8988T (cell line): Measurements from ENCODE around the gene RBP3.
A peak's percentile ranks its signal among the peaks of the same experiment; 100 is the strongest.

Source experiments
- DNase-seq: peaks from one replicate; pipeline ENCODE4 v3.0.0; 2011

Gene RBP3

DNA sequence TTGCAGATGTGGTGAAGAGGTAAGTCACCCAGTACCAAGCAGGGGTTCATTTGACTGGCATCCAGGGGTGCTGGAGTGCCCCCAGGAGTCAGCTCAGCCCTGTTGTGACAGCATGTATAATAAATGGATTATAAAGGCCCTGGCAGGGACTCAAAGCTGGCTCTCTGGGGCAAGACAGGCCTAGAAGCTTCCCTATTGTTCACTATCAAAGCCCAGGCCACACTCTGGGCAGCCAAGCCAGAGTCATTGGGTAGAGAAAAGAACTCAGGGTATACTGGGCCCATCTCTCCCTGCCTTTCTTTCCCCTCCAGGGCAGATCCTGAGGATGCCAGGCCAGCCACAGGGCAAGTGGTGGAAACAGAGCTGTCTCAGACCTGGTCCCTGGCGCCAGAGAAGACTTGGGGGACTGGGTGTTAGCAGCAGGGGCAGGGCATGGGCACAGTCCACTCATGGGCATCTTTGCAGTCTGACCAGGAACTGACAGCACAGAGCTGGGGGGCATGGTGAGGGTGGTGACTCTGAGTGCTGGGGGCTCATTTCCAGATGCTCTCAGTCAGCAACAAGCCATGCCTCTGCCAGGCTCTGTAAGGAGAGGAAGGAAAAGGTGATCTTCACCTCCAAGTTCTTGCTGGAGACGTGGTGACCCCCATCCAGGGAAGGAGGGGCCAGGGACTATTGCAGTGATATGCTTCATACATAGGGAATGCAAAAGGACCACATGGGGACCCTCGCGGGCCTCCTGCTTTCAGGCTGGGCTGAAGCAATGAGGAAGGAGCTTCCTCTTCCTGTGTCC is 11.7 kb downstream of the RBP3 start:
- DNase-seq: no peak

DNA sequence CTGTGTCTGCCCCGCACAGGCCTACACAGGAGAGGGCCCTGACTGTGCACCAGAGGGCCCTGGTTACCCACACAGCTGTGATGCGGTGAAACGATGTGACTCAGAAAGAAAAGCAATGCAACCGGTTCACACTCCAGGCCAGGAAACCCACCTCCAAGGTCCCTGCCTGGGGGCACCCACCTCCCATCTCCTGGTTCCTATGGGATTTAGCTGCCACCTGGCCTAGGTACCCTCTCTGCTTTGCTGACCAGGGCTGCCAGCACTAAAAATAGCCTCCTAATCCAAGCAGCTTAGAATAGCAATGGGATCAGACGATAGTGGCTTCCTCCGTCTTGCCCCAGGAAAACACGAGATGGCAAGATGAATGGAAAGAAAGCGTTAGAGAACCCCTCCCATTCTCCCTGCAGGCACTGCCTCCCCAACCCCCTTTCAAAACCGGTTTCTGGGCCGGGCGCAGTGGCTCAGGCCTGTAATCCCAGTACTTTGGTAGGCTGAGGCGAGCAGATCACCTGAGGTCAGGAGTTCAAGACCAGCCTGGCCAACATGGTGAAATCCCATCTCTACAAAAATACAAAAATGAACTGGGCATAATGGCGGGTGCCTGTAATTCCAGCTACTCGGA is 12.4 kb downstream of the RBP3 start:
- no peak for DNase-seq

GRCh38 chr10:47361293-47361692 is 13.1 kb downstream of the RBP3 start:
- peak; percentile 77 for DNase-seq

DNA sequence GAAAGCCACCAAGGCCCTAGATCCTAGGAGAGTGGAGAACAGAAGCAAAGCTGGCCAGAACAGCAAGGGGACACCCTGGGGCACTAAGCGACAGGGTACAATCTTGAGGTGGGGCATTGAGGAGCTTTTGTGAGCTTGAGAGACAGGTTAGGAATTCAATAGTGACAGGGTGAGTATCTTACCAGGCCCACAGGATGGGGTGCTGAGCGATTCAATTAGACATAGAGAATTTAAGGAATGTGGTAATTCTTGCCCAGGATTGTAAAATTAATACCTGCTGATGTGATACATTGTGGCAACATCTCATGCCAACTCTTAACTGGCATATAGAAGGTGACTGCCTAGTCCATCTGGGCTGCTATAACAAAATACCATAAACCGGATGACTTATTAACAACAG is 14.0 kb downstream of the RBP3 start:
- no peak for DNase-seq

GRCh38 chr10:47363781-47364180 is 15.6 kb downstream of the RBP3 start:
- DNase-seq: no peak

DNA sequence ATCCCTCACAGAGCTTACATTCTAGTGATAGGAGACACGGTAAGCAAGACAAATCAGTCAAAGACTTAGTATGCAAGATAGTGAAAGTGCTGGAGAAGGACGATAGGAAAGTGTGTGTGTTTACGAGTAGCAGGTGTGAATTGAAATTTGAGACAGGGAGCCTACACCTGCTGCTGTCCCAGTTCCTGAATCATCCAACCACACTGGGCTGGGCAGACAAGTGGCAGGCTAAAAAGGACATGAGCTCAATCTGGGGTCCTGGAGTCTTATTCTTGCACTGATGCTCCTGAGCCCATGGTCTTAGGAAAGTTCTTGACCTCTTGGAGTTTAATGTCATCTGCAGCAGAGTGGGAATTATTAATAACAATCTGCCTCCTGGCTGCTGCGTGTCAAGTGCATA is 16.2 kb downstream of the RBP3 start:
- DNase-seq: no peak

- DNase-seq: no peak
Measured at GRCh38 chr10:47364911-47365310, 16.7 kb downstream of the RBP3 start.

DNA sequence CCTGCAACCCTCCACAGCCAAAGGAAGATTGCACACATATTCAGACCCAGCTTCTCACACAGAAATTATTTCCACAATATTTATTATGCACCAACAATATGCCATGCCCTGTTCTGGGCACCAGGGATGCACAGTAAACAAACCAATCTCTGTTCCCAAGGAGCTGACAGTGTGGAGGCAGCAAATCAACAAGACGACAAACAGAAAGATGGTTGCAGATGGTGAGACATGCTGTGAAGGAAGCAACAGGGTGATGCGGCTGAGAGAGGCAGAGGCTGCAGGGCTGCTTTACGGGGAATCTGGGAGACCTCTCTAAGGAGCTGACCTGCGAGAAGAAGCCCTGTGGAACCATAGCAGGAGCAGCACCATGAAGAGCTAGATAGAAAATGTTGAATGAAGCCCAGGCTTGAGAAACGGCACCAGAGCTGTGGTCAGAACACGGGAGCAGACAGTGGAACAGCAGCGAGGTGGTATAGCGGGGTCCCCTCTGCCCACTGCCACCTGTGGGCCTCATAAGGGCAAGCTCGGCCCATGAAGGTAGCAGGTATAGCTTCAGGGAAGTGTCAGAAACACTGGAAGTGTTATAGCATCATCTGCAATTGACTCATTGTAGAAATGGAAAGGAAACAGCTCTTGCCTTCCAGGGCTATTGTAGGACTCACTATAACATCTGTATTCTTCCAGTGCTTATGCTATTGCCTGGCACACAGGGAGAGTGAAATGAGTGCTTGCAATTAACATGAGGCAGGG is 17.4 kb downstream of the RBP3 start:
- DNase-seq: no peak

DNA sequence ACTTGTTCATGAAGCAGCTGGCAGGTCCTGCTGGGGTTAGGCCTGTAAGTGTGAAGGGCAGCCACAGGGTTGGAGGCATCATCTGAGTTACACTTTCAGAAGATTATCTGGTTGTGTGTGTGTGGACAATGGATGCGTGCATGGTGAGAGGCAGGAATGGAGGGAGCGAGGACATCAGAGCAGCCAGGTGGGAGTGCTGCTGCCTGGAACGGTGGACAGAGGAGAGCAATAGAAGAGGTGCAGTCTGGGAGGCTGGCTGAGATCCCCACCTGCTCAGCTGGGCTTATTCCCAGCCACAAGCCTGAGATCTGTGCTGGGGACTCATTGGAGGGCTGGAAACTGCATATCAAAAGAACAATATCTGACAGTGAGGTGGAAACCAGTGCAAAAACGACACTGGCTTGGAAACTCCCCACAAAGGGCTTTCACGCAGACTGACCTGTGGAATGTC is 18.0 kb downstream of the RBP3 start:
- DNase-seq: no peak

GRCh38 chr10:47366731-47367460 is 18.7 kb downstream of the RBP3 start:
- no peak for DNase-seq

- no peak for DNase-seq
Measured at GRCh38 chr10:47367646-47368045, 19.5 kb downstream of the RBP3 start.

DNA sequence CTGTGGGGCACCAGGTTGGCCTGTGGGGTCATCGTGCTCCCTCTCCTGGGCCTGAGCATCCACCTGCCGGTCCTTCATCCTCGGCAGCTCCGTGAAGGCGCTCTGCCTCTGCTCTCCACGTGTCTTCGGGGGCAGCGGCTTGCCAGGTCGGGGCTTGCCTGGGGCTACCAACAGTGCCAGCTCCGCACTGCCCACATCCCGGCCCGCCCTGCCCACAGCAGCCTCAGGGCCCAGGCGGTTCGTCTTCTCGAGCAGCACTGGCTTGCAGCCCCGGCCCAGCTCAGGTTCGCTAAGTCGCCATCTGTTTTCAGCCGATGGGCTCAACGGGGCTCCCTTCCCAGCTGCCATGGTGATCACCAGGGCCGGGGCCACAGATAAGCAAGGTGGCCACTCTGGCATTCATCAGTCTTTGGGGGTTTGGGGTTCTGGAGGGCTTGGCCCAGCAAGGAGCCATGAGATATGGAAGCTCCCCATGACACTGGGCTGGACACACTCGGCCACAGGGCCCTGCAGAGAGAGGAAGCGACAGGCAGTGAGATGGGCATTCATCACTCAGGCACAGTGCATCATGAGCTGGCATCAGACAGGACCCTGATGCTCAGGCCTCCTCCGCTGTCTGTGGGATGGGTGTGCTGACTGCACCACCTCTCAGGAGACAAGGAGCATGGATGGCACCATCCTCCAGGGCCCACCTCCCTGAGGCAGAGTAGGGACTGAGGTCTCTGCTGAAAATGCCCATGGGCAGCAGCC is 20.4 kb downstream of the RBP3 start:
- no peak for DNase-seq

- peak; percentile 9 for DNase-seq
Measured at GRCh38 chr10:47369251-47369894, 21.2 kb downstream of the RBP3 start.

GRCh38 chr10:47370015-47370767 is 22.0 kb downstream of the RBP3 start:
- peak; percentile 6 for DNase-seq

- DNase-seq: peak; percentile 2
Measured at GRCh38 chr10:47370878-47371277, 22.7 kb downstream of the RBP3 start.

GRCh38 chr10:47371629-47372485 is 23.7 kb downstream of the RBP3 start:
- peak; percentile 5 for DNase-seq

DNA sequence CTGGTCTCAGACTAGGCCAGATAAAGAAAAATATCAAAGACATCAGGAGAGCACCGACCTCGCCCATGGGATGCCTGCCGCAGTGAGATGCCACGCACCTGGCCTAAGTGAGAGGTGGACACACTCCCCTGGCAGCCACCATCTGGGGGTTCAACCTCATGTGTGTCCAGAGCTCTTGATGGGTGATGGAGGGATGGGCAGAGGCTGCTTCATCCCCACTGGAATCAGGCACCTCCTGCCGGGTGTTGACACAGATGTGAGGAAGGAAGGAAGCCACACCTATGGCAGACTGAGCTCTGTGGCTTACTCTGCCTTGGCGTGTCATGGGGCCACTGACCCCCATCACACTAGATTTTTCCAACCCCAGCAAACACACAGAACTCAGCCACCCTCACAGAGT is 24.6 kb downstream of the RBP3 start:
- DNase-seq: peak; percentile 7

DNA sequence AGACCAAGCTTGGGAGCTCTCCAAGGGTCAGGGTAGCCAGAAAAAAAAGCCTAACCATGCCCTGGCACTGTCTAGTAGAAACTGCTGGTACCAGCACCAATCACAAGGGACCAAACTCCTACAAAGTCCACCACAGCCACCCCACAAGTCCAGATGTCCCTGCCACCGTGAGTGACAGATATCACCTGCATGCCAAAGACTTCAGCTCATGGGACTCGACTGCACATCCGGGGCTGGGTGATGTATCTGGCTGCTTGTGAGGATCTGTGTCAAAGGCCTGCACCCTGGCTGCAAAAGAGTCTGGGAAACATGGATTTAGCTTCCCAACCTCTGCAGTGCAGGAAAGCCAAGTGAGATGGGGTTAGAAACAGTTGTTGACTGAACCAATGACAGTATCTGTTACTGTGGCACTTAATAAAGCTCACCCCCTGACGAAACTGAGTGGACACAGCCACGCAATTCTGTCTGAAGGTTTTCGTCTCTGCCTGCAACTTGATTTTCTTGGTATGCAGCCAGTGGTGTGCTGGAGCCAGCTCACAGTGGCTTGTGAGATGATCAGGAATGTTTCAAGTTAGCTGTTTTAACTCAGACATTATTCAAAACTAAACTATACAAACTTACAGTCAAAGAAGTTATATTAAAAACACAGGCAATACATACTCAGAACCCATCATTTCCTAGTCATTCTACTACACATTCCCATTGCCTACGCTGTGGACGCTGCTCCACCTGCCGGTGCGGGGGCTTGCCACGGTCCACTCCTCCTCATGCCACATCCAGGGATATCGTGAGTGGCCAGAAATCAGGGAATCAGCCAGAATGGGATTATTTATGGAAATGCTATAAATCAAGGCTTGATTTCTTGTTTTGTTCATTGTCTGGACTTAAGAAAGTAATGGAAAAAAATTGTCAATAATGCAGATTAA is 26.7 kb downstream of the RBP3 start:
- DNase-seq: no peak
